Measurements from ENCODE around the gene GOT1. TPM values are rescaled to one million over a fixed set of nuclear protein-coding genes. Genes with fewer than 3 reads are reported as not detected.

Gene GOT1
- total and polyA plus RNA-seq, 10 of the 15 experiments (the other 5 are each of a cell fraction or from before 2014, with no cell fraction given): 32.5 to 67.5 (median 50.3) TPM

DNA sequence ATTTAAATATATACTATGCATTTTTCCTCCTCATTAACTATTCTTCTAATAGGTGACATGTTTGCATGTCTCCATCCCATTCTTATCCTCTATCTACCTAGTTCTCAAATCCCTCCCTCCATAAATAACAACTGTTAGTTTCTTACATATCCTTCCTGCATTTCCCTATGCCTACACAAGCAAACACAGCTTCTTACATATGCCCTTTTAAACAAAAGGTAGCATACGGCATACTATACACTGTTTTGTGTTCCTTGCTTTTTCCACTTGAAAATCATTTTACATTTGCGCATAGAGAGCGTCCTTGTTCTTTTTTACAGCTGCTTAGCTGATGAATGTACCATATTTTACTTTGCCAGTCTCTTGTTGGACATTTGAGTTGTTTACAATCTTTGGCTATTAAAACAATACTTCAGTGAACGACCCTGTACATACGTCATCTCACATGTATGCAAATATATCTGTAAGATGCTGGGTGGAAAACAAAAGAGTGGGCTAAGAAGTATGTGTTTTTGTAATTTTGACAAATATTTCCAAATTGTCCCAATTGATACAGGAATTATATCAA lies 7.8 kb downstream of the GOT1 start:
- Histone ChIP-seq H3K9ac (ENCODE audit: control insufficient read depth, insufficient read depth, low read length) (no peak overlapping the region), H3K4me1 (ENCODE audit: control insufficient read depth, insufficient read depth, low read length) (no peaks in the 10 kb centered on the region), H3K79me2 (ENCODE audit: control insufficient read depth, insufficient read depth, low read length) (peaks cover 4% of the 10 kb centered on the region), H3K4me2 (ENCODE audit: control insufficient read depth, insufficient read depth) (no peak overlapping the region), H3K36me3 (ENCODE audit: control insufficient read depth in 2 of 2, insufficient read depth in 2 of 2, low read length in 1 of 2) (peaks cover 1 to 10% of the 10 kb centered on the region in 2 experiments; a peak in 2 of 4 replicates), H3K27me3 (replicated peaks in 1 of 2; ENCODE audit: control insufficient read depth in 2 of 2, insufficient read depth in 2 of 2, low read length in 1 of 2) (no peaks in the 10 kb centered on the region), H4K20me1 (ENCODE audit: control insufficient read depth, insufficient read depth) (no peaks in the 10 kb centered on the region), H2AFZ (ENCODE audit: control insufficient read depth, low read depth, low read length) (no peak overlapping the region), H3K27ac (ENCODE audit: control insufficient read depth, insufficient read depth) (no peak overlapping the region), H3K9me3 (replicated peaks; ENCODE audit: control insufficient read depth, insufficient read depth, low read length) (no peaks in the 10 kb centered on the region), H3K4me3 (no peak overlapping the region)
- ChIA-PET SMC1A (ENCODE audit: uncharacterized antibody, unreplicated experiment) (interaction anchor here (0.6 kb wide), 1 partner anchor 1197 kb away, joined by 3 read pairs; no protein-coding TSS in a partner anchor), POLR2A (interaction anchor here (0.7 kb wide), 1 partner anchor 172 kb away, joined by 3 read pairs; no protein-coding TSS in a partner anchor), RAD21 (ENCODE audit: unreplicated experiment) (no interaction called here), CTCF (interaction anchor here (5.3 kb wide), 1 partner anchor 13 kb away, joined by 27 read pairs; no protein-coding TSS in a partner anchor)
- in situ Hi-C loops (cut with MboI): no loop called here
- BruUV-seq (replicated peaks): no TSS peak
- intact Hi-C loops (cut with micrococcal nuclease; ENCODE audit: unreplicated experiment): no loop called here
- FAIRE-seq: no peak
- no peak for DNase-seq (ENCODE audit: low read depth, low spot score)
- ATAC-seq: no peak
- 98% methylated on average over 5 of the region's 5 CpGs for WGBS (ENCODE audit: insufficient coverage, insufficient replicate concordance, low lambda C conversion rate, missing lambda C conversion rate)
- TF ChIP-seq GATAD2B (conservative IDR thresholded peaks at IDR 0.05; ENCODE audit: low read depth) (no peak), IKZF1 (conservative IDR thresholded peaks at IDR 0.05) (no peak), POLR2AphosphoS5 (IDR thresholded peaks at IDR 0.05; ENCODE audit: low read length) (no peak), PAX5 (IDR thresholded peaks at IDR 0.05; ENCODE audit: borderline replicate concordance, low read depth, low read length) (no peak), KAT2A (conservative IDR thresholded peaks at IDR 0.05; ENCODE audit: control insufficient read depth, low read depth, low read length) (no peak), BRCA1 (IDR thresholded peaks at IDR 0.05; ENCODE audit: low read depth, low read length) (no peak), ATF7 (IDR thresholded peaks at IDR 0.05; ENCODE audit: low read depth) (no peak), SUPT20H (IDR thresholded peaks at IDR 0.05; ENCODE audit: borderline replicate concordance, control insufficient read depth, low read depth, low read length) (no peak), MTA3 (IDR thresholded peaks at IDR 0.05; ENCODE audit: borderline replicate concordance, low read length) (no peak), EED (IDR thresholded peaks at IDR 0.05; ENCODE audit: low read depth) (no peak), ZNF274 (IDR thresholded peaks at IDR 0.05; ENCODE audit: insufficient read depth, insufficient read length) (no peak)
- TF ChIP-seq, protein P1, sequence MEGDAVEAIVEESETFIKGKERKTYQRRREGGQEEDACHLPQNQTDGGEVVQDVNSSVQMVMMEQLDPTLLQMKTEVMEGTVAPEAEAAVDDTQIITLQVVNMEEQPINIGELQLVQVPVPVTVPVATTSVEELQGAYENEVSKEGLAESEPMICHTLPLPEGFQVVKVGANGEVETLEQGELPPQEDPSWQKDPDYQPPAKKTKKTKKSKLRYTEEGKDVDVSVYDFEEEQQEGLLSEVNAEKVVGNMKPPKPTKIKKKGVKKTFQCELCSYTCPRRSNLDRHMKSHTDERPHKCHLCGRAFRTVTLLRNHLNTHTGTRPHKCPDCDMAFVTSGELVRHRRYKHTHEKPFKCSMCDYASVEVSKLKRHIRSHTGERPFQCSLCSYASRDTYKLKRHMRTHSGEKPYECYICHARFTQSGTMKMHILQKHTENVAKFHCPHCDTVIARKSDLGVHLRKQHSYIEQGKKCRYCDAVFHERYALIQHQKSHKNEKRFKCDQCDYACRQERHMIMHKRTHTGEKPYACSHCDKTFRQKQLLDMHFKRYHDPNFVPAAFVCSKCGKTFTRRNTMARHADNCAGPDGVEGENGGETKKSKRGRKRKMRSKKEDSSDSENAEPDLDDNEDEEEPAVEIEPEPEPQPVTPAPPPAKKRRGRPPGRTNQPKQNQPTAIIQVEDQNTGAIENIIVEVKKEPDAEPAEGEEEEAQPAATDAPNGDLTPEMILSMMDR (IDR thresholded peaks at IDR 0.05 in 2 of 3, conservative IDR thresholded peaks at IDR 0.05 in 1 of 3; ENCODE audit: control insufficient read depth in 2 of 3, extremely low read depth in 1 of 3, insufficient read depth in 1 of 3, low read depth in 3 of 3, low read length in 3 of 3): no peak
- TF ChIP-seq, protein P2, sequence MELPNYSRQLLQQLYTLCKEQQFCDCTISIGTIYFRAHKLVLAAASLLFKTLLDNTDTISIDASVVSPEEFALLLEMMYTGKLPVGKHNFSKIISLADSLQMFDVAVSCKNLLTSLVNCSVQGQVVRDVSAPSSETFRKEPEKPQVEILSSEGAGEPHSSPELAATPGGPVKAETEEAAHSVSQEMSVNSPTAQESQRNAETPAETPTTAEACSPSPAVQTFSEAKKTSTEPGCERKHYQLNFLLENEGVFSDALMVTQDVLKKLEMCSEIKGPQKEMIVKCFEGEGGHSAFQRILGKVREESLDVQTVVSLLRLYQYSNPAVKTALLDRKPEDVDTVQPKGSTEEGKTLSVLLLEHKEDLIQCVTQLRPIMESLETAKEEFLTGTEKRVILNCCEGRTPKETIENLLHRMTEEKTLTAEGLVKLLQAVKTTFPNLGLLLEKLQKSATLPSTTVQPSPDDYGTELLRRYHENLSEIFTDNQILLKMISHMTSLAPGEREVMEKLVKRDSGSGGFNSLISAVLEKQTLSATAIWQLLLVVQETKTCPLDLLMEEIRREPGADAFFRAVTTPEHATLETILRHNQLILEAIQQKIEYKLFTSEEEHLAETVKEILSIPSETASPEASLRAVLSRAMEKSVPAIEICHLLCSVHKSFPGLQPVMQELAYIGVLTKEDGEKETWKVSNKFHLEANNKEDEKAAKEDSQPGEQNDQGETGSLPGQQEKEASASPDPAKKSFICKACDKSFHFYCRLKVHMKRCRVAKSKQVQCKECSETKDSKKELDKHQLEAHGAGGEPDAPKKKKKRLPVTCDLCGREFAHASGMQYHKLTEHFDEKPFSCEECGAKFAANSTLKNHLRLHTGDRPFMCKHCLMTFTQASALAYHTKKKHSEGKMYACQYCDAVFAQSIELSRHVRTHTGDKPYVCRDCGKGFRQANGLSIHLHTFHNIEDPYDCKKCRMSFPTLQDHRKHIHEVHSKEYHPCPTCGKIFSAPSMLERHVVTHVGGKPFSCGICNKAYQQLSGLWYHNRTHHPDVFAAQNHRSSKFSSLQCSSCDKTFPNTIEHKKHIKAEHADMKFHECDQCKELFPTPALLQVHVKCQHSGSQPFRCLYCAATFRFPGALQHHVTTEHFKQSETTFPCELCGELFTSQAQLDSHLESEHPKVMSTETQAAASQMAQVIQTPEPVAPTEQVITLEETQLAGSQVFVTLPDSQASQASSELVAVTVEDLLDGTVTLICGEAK (IDR thresholded peaks at IDR 0.05; ENCODE audit: borderline replicate concordance): no peak
- TF ChIP-seq, protein P3, sequence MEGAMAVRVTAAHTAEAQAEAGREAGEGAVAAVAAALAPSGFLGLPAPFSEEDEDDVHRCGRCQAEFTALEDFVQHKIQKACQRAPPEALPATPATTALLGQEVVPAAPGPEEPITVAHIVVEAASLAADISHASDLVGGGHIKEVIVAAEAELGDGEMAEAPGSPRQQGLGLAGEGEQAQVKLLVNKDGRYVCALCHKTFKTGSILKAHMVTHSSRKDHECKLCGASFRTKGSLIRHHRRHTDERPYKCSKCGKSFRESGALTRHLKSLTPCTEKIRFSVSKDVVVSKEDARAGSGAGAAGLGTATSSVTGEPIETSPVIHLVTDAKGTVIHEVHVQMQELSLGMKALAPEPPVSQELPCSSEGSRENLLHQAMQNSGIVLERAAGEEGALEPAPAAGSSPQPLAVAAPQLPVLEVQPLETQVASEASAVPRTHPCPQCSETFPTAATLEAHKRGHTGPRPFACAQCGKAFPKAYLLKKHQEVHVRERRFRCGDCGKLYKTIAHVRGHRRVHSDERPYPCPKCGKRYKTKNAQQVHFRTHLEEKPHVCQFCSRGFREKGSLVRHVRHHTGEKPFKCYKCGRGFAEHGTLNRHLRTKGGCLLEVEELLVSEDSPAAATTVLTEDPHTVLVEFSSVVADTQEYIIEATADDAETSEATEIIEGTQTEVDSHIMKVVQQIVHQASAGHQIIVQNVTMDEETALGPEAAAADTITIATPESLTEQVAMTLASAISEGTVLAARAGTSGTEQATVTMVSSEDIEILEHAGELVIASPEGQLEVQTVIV (IDR thresholded peaks at IDR 0.05; ENCODE audit: borderline replicate concordance, partially characterized antibody): no peak

Measured in GM12878 (cell line).